Urothelium cell line (cell line): ENCODE results near the gene RESP18.
A peak's percentile ranks its signal among the peaks of the same experiment; 100 is the strongest.
"Not testable (repeated sequence)": the region's sequence is repeated elsewhere in the genome, so short reads cannot be mapped to it uniquely, and the experiment has no call there.

Source experiments
- DNase-seq: peaks from one replicate; pipeline ENCODE4 v3.0.0; 2011; ENCODE audit warnings: low spot score, mixed read lengths
- FAIRE-seq: peaks from 2 replicates; lab custom pipeline; 2011; peaks lifted over from hg19 to GRCh38; lab: Jason Lieb, UNC

RESP18 gene

DNA sequence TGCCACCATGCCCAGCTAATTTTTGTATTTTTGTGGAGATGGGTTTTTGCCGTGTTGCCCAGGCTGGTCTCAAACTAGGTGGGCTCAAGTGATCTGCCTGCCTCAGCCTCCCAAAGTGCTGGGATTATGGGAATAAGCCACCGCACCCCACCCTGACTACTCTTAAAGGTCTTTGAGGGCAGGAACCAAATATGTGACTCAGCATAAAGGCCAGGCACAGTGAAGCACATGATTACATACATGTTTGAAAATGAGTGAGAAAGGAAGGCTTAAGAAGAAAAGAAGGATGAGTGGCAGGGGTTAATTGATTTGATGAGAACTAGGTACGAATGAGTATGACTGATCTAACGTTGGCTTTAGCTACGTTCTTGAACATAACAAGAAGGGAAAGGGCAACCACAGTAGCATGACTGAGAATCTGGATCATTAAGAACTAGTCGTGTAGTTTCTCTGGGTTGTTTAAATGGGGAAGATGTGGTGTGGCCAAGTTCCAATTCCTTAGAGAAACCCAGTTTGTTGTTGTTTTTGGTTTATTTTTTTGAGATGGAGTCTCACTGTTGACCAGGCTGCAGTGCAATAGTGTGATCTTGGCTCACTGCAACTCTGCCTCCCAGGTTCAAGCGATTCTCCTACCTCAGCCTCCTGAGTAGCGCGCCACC, 6.8 kb downstream of the RESP18 start:
- no peak for FAIRE-seq
- no peak for DNase-seq

DNA sequence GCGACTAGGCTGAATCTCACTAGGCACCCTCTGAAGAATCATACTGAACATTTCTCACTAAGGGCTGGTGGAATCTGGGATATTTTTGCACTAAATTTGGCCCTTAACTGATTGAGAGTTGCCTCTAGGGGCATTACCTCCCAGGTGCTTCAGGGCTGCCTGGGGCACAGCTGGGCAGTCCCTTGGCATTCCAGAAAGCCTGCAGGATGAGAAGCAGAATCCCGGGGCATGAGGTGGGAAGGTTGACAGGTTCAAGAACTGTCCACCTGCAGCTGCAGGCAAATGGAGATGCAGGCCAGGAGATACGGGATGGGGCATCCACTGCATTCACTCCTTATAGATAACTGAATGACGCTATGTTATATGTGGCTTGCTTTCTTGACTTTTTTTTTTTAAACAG, 7.4 kb downstream of the RESP18 start:
- no peak for DNase-seq
- FAIRE-seq = no peak

GRCh38 chr2:219323434-219323833, 9.1 kb downstream of the RESP18 start:
- FAIRE-seq = no peak
- DNase-seq = no peak

DNA sequence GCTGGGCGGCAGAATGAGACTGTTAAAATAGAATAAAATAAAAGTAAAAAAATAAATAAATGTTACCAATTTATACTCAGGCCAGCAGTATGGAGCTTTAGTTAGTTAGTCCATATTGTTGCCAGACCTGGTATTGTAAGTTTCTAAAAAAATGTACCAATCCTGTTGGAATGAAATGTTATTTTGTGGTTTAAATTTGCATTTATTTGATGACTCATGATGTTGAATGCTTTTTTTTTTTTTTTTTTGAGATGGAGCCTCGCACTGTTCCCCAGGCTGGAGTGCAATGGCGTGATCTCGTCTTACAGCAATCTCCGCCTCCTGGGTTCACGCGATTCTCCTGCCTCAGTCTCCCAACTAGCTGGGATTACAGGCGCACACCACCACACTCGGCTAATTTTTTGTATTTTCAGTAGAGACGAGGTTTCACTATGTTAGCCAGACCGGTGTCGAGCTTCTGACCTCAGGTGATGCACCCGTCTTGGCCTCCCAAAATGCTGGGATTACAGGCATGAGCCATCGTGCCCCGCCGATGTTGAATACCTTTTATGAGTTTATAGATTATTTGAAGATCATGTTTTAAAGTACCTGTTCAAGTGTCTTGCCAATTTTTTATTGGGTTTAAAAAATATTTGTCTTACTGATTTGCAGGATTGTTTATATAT, 17.6 kb downstream of the RESP18 start:
- FAIRE-seq (no peak), DNase-seq (no peak)

DNA sequence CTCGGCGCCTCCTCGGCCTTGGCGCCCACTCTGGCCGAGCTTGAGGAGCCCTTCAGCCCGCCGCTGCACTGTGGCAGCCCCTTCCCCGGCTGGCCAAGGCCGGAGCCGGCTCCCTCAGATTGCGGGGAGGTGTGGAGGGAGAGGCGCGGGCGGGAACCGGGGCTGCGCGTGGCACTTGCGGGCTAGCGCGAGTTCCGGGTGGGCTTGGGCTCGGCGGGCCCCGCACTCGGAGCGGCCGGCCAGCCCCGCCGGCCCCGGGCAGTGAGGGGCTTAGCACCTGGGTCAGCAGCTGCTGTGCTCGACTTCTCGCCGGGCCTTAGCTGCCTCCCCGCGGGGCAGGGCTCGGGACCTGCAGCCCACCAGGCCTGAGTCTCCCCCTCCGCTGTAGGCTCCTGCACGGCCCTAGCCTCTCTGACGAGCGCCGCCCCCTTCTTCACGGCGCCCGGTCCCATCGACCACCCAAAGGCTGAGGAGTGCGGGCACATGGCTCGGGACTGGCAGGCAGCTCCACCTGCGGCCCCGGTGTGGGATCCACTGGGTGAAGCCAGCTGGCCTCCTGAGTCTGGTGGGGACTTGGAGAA, 19.8 kb downstream of the RESP18 start:
- FAIRE-seq, DNase-seq: not testable (repeated sequence)

DNA sequence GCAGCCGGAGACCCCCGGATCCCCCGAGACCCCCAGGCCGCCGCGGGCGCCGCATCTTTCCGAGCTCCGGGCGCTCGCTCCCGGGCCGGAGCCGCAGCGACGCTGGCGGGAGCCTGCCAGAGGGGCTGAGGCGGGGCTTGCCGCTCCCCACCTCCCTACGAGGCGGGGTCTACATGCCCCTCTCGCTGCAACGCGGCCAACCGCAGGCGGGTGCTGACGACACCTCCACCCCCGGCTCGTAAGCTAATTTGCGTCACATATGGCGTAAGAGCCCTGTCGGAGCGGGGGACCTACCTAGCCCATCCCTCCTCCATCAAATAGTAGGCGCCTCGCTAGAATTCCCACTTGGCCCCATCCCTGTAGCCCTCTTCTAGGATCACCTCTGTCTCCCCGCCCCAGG, 23.3 kb downstream of the RESP18 start, which contains the start of gene PTPRN:
TSS of gene PTPRN (minus strand) at position 124 of the 400 bp plus-strand sequence. CDS start at position 55, 69 bp downstream.
- peak; percentile 74 for DNase-seq
- peak; percentile 92 for FAIRE-seq

DNA sequence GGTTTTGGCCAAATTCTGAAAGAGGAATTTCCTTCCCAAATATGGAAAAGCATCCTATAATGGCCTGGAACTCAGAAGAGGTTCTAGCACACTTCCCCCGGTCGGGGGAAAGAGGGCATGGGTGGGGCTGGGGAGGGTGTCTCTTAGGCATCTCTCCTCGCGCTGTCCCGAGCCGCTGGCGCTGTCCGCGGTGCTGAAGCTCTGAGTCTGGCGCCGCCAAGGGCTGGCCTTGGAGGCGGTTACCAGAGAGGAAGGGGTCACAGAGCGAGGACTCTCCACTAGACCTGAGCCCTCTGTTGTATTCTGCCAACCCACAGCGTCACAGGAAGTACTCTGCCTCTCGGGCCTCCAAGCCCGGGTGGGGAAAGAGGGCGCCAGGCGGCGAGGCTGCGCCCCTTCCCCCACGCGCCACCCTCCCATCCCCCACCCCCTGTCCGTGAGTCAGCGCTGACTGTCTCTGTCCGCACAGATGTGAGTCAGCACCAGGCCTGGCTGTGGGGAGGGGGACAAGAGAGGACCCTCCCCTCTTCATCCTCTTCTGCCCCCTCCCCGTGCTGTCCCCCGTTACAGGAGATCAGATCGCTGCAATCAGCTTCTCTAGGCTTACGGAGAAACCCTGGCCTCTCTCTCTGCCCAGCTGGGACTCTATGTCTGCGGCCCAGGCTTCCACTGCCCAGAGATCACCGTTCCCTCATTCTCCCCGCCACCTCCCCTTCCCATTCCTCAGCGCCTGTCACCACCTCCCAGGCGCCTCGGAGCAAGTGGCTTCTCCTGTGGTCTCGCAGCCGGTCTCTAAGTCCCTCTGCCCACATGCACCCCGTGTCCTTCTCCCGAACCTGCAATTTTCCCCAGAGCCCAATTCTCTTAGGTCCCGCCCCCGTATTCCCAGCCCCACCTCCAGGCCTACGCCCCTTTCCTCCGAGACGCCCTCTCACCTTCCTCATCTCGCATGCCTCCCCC, 24.1 kb downstream of the RESP18 start:
- peak; percentile 90 for FAIRE-seq
- peak; percentile 86 for DNase-seq

DNA sequence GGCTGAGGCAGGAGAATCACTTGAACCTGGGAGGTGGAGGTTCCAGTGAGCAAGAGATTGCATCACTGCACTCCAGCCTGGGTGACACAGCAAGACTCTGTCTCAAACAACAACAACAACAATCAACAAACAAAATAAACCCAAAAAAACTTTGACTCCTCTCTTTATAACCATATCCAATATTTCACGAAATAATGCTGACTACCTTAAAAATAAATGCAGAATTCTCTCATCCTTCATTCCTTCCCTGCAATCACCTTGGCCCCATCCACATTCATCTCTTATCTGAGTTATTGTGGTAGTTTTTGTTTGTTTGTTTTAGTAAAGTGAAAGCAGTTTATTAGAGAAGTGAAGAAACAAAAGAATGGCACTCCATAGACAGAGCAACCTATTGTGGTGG, 26.5 kb downstream of the RESP18 start:
- no peak for FAIRE-seq
- no peak for DNase-seq

DNA sequence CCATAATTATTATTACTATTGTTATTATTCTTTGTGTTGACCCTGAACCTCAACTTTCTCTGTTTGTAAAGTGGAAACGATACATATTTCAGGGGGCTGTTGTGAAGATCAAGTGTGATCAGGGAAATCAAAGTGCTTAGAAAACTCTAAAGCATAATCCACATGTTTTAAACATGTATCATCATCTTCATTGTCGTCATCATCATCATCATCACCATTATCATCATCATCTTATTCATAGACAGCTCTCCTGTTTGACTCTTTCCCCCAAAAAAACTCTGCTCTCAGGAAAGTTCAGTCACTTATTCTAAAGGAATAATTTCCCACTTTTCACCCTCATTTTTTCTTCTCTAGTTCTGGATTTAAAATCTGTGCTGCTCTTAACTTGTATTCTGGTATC, 28.3 kb downstream of the RESP18 start:
- DNase-seq (no peak), FAIRE-seq (no peak)

DNA sequence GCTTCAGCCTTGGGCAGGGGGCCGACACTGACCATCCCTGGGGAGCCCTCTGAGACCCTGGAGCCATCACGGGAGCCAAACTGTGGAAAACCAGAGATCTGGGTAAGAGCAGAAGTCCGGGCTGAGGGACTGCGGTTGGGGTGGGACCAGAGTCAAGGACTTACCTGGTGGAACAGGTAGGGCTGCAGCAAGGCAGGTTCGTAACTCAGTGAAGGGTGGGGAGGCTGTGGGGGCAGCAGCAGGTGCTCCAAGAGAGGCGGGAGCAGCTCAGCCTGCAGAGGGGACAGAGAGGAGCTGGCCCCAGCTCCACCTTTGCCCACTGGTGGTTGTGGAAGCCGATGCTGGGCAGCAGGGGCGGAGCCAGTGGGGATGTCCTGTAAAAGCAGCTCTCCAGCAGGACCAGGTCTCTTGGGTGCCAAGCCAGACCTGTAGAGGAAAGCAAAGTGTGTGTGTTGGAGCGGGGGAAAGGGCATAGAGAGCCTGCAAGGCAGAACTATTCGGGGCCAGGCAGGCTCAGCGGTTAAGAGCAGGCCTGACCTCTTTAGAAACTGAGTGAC, 30.1 kb downstream of the RESP18 start:
- FAIRE-seq (no peak), DNase-seq (no peak)

GRCh38 chr2:219300022-219300421, 32.5 kb downstream of the RESP18 start:
- DNase-seq (no peak), FAIRE-seq (no peak)

GRCh38 chr2:219299372-219299760, 33.2 kb downstream of the RESP18 start:
- FAIRE-seq (no peak), DNase-seq (no peak)

DNA sequence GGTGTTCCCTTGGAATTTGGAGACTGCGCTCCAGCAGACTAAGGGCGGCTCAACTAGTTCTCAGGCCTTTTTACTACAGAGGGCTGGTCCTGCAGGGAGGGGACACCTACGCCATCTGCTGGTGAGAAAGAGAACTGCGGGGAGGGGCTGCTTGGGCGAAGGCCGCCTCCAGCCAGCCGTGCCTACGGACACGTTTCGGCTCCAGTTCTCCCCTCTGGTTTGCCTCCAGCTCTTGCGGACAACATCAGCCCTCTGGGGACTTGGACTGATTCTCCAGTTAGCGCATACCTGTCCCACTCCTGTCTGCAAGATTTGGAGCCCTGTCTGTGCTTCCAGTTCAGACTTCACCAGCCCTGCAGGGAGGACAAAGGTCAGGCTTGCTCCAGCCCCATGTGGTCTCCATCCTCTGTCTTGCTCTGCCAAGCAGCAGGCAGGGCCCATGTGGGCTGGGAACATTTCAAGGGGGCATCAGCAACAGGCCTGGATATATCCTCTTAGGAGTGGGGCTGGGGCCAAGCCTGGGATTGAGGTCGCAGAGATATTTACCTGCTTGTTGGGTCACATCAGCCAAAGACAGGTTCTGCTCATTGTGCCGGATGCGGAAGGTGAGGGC, 33.7 kb downstream of the RESP18 start:
- FAIRE-seq (no peak), DNase-seq (peak; percentile 89)

- FAIRE-seq = no peak
- DNase-seq = no peak
Observed at GRCh38 chr2:219297766-219298456, 34.6 kb downstream of the RESP18 start.

GRCh38 chr2:219296631-219297391, 35.7 kb downstream of the RESP18 start:
- no peak for FAIRE-seq
- DNase-seq = no peak

- FAIRE-seq = no peak
Observed at GRCh38 chr2:219296142-219296541, 36.4 kb downstream of the RESP18 start.

GRCh38 chr2:219294356-219295351, 37.9 kb downstream of the RESP18 start:
- FAIRE-seq (no peak), DNase-seq (peak; percentile 84)

More at GRCh38 chr2:219296142-219296541, 36.4 kb downstream of the RESP18 start:
- DNase-seq = no peak
